Stimulated activated CD4-positive, alpha-beta T cell treated with anti-CD3 and anti-CD28 coated beads, Interleukin-12 subunit alpha, Interleukin-12 subunit beta, amount 100 ng/mL, for 48 hours (primary cell): Measurements from ENCODE around the gene HOXB9.

Experiments
- DNase-seq, 3 donors: peaks; one replicate each; pipeline ENCODE4 v3.0.0-alpha.2; 2020; ENCODE audit warnings: low read depth in 2 of 3, low spot score in 1 of 3

HOXB9 gene

DNA sequence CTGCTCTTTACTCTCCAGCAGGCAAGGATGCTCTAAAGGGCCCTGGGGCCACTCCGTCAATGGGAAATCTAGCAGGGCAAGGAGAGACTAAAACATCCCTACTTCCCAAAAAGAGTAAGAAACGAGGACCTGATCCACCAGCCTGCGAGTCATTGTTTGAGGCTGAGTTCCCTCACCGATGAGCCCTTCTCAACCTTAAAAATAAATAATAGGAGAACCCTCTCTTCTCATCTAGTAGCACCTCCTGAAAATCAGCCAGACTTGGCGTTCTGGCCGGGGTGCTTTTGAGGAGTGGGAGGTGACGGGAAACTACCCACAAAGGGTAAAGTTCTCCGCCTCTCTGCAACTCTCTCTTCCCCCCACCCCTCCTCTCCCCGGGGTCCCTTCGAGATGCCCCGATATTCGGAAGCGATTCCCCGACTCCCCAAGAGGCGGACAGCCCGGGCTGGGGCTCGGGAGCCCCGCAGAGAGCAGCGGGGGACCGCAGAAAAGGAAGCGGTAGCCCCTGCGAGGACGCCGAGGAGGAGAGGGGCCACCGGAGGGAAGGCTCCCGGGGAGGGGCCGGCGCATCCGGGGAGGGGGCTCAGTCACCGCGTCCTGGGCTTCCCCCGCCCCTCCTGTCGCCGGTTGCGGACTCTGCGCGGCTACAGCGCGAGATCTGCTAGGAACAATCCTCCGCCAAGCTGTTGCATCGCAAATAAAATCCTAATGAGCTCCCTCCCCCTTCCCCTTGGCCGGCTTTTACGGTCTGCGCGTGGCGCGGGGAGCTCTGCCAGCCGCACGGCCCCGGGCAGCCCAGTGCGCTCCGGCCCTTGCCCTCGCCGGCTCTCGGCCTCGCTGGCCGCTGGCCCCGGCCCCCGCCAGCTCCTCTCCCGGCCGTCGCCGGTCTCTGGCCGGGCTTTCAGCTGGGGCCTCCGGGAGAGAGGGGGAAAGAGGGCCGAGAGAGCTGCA lies 1.3 kb downstream of the HOXB9 start:
- DNase-seq, result no peak

DNA sequence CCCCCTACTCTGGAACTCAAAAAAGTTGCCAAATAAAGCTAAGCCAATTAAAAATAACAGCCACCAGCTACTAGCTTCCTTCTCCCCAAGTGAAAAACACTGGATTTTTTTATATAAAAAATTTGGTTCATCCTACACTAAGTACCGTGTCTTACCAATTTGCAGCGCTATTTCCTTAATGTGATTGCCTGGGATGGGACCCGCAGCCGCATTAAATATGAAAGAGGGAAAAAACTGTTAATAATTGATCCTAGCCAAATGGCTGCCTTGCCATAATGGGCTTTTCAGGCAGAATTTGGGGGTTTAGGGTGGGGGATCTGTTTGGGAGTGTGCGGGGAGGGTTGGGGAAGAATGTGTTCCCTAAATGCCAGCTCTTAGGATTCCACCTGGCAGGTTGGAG lies 2.0 kb downstream of the HOXB9 start:
- no peak for DNase-seq

DNA sequence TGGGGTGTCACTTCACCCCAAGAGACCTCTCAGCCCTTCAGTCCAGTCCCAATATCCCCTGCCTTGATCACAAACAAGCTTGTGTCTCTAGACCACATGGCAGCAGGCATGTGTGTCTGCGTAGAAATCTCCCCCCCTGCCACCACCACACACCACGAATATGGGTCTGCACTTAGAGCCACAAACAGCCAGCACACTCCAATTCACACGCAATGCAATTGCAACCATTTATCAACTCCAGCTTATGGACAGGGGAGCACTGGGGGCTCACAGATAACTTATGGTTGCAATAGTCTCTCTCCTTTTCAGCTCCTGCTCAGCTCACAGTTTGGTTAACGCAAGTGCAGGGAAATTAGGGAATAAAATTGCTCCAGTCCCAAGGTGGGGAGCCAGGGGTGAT lies 2.6 kb downstream of the HOXB9 start:
- no peak for DNase-seq

DNA sequence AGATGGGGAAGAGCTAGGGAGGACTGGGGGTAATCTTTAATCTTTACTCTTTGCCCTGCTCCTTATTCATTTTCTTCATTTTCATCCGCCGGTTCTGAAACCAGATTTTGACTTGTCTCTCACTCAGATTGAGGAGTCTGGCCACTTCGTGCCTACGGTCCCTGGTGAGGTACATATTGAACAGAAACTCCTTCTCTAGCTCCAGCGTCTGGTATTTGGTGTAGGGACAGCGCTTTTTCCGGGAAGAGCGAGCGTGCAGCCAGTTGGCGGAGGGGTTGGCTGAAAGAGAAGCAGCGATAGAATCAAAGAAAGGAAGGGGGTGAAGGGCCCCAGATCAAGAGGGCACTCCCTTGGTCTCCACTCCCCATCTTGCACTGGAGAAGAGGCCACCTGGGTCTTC lies 3.3 kb downstream of the HOXB9 start:
- no peak for DNase-seq

DNA sequence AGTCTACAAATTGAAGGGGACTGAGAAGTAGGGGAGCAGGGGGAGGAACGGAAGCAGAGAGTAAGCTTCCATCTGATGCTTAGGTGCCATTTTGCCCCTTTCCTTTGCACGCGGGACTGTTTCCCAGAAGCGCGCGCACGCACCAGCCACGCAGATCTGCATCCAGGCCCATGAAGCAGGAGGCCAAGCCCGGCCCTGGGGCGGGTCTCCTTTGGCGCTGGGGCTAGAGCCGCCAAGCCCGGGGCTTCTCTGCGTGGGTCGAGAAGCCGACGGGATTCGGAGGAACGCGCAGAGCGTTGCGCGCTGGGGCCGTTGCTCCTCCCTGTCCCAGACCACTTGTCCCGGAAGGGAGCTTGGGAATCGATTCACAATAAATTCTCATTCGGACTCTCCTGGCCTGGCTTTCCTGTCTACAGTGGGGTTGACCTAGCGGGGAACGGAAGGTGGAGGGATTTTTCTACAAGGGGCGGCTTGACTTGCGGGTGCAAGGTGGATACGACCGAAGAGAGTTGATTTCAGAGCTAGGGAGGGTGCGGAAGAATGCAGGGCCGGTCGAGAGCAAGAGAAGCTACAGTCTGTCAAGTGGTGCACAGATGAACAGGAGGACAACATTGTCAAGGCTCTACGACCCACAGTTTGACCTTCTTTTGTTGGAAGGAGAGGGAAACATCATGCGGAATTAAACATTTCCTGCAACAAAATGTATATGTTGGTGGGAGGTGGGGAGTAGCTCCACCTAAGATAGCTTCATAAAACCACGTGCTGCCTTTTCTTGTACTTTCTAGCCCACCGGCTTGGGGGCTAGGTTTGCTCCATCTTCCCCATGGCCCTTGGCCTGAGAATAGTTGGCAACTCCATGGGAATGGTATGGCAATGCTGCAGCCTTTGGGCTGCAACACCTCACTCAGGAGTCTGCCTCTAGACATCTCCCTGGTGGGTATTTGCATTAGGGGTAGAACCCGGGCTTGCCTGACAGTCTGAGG lies 4.5 kb downstream of the HOXB9 start:
- no peak for DNase-seq

DNA sequence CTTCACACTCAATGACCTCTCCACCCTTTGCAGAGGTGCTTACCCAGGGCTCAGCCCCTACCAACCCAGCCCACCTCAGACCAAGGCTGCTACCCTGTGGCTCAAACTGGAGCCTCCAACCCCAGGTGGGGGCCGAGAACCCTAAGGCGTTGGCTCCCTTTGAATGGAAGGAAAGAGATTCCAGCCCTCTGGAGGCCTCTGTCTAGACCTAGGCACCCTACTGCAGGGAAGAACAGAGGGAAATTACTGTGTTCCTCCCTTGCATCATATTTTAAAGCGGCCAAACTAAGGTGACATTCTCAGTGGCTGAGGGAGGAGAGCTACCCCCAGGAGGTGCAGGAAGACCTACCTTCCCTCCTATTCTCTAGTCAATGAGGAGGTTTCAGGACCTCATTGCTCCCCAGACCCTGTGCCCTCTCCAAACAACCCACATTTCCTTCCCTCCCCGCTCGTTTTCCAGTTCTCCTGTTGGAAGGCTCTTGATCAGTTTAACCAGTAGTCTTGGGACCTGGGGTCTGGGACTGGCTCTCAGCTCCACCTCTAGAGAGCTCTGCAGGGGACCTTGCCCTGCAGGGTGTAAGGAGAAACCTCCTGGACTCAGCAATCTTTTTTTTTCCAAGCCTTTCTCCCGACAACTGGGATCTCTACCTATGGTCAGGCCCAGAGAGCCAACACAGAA lies 5.6 kb downstream of the HOXB9 start:
- no peak for DNase-seq

DNA sequence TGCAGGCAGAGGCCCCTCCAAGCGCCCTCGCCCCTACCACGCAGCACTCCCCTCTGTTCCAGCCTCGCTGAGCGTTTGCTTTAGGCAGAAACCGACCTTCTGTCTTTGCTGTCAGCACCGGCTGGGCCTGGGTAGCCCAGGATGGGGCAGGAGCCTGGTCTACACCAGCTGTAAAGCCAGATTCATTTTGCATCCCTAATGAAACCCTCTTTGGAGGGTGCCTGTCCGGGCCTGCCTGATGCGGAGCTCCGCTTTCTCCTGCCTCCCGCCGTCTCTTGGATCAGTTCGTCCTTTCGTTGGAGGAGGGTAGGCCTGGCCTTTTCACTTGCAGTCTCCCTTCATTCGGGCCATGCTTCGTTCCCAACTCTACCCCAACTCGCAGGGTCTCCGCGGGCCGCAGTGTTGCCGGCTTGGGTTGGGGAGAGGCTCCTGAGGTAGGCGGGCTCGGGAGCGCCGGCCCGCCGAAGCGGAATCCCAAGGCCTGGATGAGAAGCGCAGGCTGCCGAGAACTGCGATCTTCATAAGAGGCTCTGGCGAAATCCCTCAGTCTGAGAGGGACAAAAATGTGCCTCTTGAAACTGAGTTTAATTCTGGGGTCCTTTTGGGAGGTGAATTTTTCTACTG lies 6.2 kb downstream of the HOXB9 start:
- DNase-seq, result no peak

DNA sequence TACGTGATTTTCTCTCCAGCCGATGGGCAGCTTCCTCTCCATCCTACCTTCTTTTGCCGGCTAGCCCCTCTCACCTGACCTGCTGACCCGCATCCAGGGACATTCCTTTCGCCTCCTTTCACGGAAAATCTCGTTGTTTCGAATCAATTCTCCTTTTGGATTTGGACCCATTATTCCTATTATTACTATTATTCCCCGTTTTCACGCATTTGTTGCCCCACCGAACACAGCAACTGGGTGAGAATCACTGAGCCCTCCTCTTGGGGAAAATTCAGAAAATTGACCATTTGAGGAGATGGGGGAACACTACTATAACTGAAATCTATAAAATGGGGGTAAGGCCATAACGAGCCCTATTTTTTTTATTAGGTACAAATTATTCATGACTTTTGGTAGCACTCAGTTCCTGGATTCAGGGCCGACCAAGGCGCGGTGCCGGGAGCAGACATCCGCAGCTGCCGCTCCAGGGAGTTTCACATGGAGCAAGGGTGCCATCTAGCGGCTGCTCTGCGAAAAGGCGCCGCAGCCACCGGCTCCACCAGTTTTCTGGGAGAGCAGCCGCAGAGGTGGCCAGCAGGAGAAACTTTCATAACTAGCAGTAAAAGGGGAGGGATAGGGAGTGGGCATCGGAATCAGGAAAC lies 7.8 kb downstream of the HOXB9 start:
- DNase-seq, result peak; percentile 70 to 88 (median 79)

DNA sequence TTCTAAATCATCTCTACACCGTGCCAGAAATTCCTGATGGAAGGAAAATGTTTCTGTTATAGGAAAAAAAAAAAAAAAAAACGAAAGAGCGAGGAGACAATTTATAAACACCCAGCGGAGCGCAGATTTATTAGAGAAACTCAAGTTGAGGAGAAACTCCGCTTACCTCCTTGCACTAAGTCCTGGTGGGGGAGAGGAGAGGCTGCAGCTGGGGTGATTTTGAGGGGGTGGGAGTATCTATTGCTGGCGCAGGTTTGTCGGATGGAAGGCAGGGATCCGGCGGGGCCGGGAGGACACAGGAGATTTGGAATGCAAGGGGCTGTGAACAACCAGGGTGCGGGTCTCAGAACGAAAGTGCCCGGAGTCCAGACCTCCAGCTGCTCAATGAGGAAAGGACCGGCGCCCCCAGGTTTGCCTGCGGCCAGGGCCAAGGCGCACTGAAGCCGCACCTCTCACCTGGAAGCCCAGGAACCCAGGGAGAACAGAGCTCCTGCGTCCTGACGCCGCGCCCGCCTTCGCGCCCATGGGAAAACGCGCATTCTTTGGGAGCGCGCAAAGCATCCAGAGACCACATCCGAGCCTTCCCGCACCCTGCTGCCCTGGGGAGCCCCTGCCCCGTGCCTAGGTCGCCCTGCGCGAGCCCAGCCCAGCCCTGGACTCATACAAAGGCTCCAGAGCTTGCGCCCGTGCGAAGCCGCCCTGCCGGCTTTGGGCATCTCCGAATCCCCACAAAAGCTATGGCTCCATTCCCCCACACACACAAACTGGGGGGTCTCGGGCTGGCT lies 8.5 kb downstream of the HOXB9 start:
- no peak for DNase-seq

DNA sequence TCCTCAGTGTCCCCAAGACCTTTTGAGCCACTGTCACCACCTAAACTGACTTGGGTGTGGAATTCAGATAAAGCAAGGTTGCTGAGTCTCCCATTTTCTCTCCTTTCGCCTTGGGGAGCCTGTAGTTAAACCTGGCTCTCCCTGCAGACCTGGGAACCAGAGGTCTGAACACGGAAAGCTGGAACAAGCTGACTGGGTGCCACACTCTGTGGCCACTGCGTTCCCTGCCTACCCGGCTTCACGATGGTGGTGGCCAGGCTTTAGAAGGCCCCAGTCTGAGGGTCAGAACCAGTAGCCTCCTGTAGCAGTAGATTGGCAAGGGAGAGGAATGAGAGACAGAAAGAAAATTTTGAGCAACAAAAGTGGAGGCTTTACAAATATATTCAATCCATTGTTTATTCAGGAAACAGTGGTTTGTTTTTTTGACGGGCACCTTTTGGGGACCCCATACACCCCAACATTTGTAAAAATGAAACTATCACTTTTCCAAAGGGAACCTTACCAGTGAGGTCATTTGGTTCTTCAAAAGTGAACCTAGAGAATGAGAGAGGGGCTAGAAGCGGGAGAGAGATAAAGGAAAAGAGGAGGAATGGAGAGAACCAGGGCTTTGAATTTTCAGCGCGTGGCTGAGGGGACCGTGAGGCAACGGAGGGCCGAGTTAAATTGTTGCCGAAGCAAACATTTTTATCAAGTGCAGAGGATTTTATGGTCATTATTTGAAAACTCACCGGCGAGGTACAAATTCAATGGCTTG lies 9.3 kb downstream of the HOXB9 start:
- DNase-seq, result no peak

DNA sequence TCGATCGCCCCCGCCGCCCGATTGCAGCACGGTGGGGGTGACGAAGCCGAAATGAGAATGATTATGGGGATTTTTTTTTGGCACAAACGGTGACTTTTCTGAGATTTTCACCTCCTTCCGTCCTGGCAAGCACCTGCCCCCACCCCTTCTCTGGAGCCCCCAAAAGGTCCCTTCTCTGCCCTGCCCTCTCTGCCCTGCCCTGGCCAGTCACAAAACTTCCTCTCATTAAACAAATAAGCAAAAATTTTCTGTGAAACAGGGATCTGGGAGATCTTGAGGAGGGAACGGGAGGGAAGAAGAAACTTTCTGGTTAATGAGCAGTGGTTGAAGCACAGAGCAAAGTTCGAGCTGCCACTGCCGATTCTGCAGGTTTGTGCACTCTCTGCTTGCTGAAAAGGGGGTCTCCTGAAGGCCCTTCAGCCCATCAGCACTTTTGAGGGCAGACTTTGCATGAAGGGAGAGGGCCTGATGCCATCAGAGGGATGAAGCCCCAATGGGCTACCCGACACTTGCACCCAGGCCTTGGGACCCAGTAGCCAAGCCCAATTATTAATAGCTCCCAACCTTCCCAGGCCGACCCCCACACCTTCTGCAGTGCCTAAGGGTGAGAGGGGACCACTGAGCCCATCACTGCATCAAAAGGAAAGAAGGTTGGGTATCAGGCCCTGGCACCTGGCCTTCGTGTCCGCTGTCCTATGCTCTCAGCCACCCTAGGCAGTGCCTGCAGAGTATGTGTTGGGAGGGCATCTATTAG lies 10.0 kb downstream of the HOXB9 start:
- no peak for DNase-seq

DNA sequence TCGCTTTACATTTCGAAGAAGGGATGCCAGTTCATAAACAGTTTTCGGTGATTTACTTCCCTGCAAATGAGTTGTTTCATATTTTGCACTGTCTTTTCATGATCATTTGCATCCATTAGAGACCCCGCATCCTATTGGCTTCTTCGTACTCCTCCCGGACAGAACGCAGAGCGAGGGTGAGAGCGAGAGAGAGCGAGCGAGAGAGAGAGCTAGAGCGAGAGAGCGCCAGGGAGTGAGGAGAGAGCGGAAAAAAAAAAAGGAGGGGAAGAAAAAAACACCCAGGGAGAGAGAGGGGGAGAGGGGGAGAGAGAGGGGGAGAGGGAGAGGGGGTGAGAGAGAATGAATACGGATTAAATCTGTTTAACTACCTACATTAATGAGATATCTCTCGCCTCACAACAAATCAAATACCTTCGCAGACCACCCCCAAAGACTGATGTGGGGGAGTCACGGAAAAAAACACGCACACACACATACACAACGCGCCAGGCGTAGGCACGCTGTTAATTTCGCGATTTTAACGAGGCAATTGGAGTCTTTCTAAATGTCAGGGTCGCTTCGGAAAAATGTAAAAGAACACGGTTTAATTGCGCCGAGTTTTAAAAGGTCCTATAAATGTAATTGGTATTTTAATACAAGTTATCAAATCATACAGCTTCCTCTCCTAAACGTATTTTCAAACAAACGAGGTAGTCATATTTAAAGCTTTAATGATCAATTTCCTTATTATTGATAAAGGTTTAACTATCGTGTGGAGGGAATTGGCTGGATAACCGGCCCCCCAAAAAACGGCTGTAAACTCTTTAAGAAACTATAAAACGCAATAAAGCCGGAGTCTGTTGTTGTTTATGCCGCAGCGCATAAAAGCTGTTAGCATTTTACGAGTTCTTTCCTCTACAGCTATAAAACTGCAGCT lies 10.9 kb downstream of the HOXB9 start, which contains the start of gene HOXB8:
Gene HOXB8, minus strand, starts transcription at position 246 of the 916 bp plus-strand sequence. CDS start 588 bp downstream, outside the sequence.
- DNase-seq, result no peak

DNA sequence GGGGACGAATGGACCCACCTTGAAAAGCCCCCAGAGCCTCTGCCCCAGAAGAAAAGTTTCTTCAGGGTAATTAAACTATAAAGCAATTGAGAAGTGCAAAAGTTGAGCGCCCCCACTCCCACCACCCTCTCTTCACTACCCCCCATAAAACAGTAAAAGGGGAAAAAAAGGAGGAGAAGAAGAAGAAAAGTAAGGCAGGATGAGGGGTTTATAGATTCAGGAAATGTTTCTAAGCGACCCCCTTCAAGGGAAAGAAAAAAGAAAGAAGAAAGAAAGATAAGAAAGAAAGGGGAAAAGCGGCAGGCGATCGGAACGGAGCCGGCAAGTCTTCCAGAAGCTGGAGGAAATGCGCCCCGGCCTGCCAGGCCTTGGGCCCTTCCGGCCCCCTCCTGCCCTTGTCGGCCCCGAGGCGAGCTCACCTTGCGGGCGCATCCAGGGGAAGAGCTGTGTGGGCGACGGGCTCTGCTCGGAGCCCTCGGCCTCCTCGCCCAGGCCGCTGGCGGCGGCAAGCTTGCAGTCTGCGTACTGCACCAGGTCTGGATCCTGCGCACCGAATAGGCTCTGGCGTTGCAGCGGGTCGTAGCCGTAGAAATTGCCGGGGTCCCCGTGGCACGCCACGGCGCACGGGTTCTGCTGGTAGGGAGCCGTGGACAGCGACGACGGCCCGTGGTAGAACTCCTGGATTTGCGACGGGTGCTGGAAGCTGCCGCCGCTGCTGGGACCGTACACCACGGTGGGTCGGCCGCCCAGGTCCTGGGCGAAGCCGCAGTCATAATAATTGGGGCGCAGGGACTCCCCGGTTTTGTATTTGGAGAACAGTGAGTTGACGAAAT lies 12.1 kb downstream of the HOXB9 start:
- no peak for DNase-seq

DNA sequence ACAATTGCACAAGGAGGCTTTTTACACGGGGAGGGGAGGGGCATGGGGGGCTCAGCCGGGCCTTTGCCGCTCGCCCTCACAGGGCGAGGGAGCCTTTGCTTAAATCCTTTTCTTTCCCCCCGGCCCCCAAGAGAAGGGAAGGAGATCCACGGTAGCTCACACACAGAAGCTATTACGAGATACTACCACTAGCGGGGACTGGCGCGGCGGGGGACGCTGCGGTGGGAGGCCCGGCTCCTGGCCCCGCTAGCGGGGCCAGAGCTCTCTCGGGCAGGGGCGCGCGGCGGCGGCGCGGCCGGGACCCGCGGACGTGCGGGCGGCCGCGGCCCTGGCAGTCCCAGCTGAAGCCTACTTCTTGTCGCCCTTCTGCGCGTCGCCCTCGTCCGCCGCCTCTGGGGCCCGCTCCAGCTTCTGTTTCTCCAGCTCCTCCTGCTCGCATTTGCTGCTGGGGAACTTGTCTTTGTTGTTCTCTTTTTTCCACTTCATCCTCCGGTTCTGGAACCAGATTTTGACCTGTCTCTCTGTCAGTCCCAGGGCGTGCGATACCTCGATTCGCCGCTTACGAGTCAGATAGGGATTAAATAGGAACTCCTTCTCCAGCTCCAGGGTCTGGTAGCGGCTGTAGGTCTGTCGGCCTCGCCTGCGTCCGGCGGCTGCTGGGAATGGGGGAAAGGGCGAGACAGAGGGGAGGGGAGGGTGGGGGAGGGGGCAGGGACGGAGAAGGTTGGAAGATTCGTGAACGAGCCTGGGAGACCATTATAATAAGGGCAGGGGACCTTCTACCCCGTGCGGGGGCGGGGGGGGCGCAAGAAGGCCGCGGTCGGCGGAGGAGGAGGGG lies 13.1 kb downstream of the HOXB9 start:
- no peak for DNase-seq

DNA sequence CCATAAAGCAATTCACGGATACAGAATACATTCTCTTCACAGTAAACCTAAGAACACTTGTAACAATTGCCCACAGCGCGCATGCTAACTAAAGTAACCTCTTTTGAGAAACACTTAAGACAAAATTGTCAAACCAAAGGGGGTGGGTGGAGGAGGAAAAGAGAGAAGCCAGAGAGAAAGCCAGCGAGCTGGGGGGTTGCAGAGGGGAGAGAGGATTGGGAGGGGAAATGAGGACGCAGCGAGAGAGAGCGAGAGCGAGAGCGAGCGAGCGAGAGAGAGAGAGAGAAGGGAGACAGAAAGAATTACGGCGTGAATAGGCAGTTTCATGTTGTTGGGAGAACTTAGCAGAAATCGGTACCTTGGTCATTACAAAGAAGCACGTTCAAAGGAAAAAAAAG lies 13.7 kb downstream of the HOXB9 start:
- no peak for DNase-seq
